ENCODE data around the gene TFEB.

TFEB gene

GRCh38 chr6:41644297-41644879, 91.0 kb downstream of the TFEB start:
- no peak overlapping the region for H3K27ac ChIP-seq
- TF ChIP-seq ZFX (IDR thresholded peaks at IDR 0.05; ENCODE audit: borderline replicate concordance): no peak
- TF ChIP-seq, protein P1, sequence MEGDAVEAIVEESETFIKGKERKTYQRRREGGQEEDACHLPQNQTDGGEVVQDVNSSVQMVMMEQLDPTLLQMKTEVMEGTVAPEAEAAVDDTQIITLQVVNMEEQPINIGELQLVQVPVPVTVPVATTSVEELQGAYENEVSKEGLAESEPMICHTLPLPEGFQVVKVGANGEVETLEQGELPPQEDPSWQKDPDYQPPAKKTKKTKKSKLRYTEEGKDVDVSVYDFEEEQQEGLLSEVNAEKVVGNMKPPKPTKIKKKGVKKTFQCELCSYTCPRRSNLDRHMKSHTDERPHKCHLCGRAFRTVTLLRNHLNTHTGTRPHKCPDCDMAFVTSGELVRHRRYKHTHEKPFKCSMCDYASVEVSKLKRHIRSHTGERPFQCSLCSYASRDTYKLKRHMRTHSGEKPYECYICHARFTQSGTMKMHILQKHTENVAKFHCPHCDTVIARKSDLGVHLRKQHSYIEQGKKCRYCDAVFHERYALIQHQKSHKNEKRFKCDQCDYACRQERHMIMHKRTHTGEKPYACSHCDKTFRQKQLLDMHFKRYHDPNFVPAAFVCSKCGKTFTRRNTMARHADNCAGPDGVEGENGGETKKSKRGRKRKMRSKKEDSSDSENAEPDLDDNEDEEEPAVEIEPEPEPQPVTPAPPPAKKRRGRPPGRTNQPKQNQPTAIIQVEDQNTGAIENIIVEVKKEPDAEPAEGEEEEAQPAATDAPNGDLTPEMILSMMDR (IDR thresholded peaks at IDR 0.05): no peak

GRCh38 chr6:41643899-41644269, 91.5 kb downstream of the TFEB start:
- no peak overlapping the region for H3K27ac ChIP-seq
- no peak for TF ChIP-seq ZFX (IDR thresholded peaks at IDR 0.05; ENCODE audit: borderline replicate concordance)
- TF ChIP-seq, protein P1 (IDR thresholded peaks at IDR 0.05): no peak

GRCh38 chr6:41642960-41643898, 92.2 kb downstream of the TFEB start:
- TF ChIP-seq, protein P1 (IDR thresholded peaks at IDR 0.05): no peak
- no peak for TF ChIP-seq ZFX (IDR thresholded peaks at IDR 0.05; ENCODE audit: borderline replicate concordance)
- H3K27ac ChIP-seq: no peak overlapping the region

GRCh38 chr6:41642090-41642959, 93.1 kb downstream of the TFEB start:
- no peak overlapping the region for H3K27ac ChIP-seq

DNA sequence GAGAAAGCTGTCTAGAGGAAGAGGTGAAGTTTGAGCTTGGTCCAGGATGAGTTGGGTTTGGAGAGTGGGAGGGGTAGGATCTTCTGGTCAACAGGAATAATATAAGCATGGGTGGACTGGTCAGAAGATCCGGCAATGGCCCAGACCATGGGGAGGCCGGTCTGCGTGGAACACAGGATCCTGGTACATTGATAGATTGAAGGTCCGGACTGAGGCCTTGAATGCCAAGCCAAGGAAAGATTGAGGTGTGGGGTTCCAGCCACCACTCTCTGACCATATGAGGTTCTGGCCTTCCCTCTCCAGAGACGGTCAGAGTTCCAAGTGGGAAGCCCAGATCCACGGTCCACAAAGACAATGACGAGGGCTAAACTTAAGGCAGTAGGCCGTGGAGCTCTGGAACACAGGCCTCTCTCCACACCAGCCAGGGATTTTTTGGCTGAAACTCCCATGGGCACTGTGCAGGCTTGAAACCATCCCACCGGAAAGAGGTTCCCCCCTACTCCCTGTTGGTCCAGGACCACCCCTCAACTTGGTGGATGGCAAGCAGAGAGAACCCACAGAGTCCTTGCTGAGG, 94.0 kb downstream of the TFEB start:
- TF ChIP-seq ZFX (IDR thresholded peaks at IDR 0.05; ENCODE audit: borderline replicate concordance): no peak
- TF ChIP-seq, protein P1 (IDR thresholded peaks at IDR 0.05): no peak
- H3K27ac ChIP-seq: no peak overlapping the region

More at GRCh38 chr6:41642090-41642959, 93.1 kb downstream of the TFEB start:
- no peak for TF ChIP-seq ZFX (IDR thresholded peaks at IDR 0.05; ENCODE audit: borderline replicate concordance)
- TF ChIP-seq, protein P1 (IDR thresholded peaks at IDR 0.05): no peak

- H3K27ac ChIP-seq: no peak overlapping the region
- no peak for TF ChIP-seq ZFX (IDR thresholded peaks at IDR 0.05; ENCODE audit: borderline replicate concordance)
- TF ChIP-seq, protein P1 (IDR thresholded peaks at IDR 0.05): no peak
These were observed 95.0 kb downstream of the TFEB start for GRCh38 chr6:41640426-41640825.

All from 22Rv1 (cell line).